HCT116 (cell line): Measurements from ENCODE around the gene SMIM24. TPM values are rescaled to one million over a fixed set of nuclear protein-coding genes. Genes with fewer than 3 reads are reported as not detected.

Experiments used
- ATAC-seq: fragments of 200-7000 bp; cut with Tn5 transposase; 2 replicates; pipeline ENCODE4 v1.9.1; 2020; ENCODE audit warnings: mild to moderate bottlenecking, moderate library complexity
- BruUV-seq: library from RNA; stranded (reverse); fragments of 400-500 nt; replicated peaks from 2 replicates; lab custom pipeline; 2021; lab: Mats Ljungman, UMichigan
- CTCF ChIA-PET: fragments of 300-600 bp; sonication (Branson Sonifier 250); formaldehyde crosslinking; loops from one replicate; lab custom pipeline; 2021; ENCODE audit warnings: antibody characterized with exemption; lab: Charles Lee
- POLR2A ChIA-PET: fragments of 300-600, 350-600 bp; sonication (Branson Sonifier 250); formaldehyde crosslinking; loops from one replicate; lab custom pipeline; 2021; ENCODE audit warnings: antibody characterized with exemption; lab: Charles Lee
- RAD21 ChIA-PET, 2 experiments: fragments of 300-600 bp; sonication (Branson Sonifier 250); formaldehyde crosslinking; loops; one replicate each; lab custom pipeline; 2023; ENCODE audit warnings: low total read pairs in 2 of 2; ENCODE audit not compliant: uncharacterized antibody in 2 of 2, unreplicated experiment in 2 of 2, low non-redundant PET in 1 of 2; lab: Charles Lee
- DNase-seq: peaks from one replicate; pipeline ENCODE4 v3.0.0-alpha.2; 2010; ENCODE audit warnings: low read depth, low spot score
- H2AFZ ChIP-seq: fragments of 200-600 bp; shearing (Covaris generic), sonication (generic); 2 replicates; pipeline ENCODE4 v1.6.1; 2017; ENCODE audit warnings: low read depth, mixed run types, mixed read lengths, antibody characterized with exemption, low read length; ENCODE audit not compliant: poor library complexity, severe bottlenecking
- H3K27ac ChIP-seq: 2 replicates; pipeline ENCODE4 v1.5.1; 2012; ENCODE audit warnings: low read depth, low read length
- H3K27me3 ChIP-seq: fragments of 200-600 bp; sonication (generic); 2 replicates; pipeline ENCODE4 v1.6.1; 2016; ENCODE audit warnings: mixed run types, low read length, mixed read lengths; ENCODE audit not compliant: insufficient read depth
- H3K36me3 ChIP-seq, 2 experiments: fragments of 200-500 bp in 1 of 2; fragments of 200-600 bp in 1 of 2; sonication (Bioruptor generic) in 1 of 2; sonication (generic) in 1 of 2; 2 replicates each; pipeline versions ENCODE4 v1.5.1 to v1.6.1; 2014 to 2016; ENCODE audit warnings: low read length in 2 of 2, inconsistent platforms in 1 of 2, mixed read lengths in 1 of 2, mixed run types in 1 of 2; ENCODE audit not compliant: insufficient read depth in 2 of 2, control insufficient read depth in 1 of 2
- H3K4me1 ChIP-seq, 2 experiments: fragments of 200-600 bp in 1 of 2; sonication (generic) in 1 of 2; 2 replicates each; pipeline versions ENCODE4 v1.5.1 to v1.6.1; 2012 to 2017; ENCODE audit warnings: low read length in 2 of 2, inconsistent platforms in 1 of 2, mild to moderate bottlenecking in 1 of 2, mixed read lengths in 1 of 2, mixed run types in 1 of 2, moderate library complexity in 1 of 2; ENCODE audit not compliant: insufficient read depth in 2 of 2, control insufficient read depth in 1 of 2
- H3K4me2 ChIP-seq: fragments of 200-600 bp; sonication (generic); 2 replicates; pipeline ENCODE4 v1.6.1; 2017; ENCODE audit warnings: mixed run types, low read length, mixed read lengths
- H3K4me3 ChIP-seq, 2 experiments: fragments of 200-600 bp in 1 of 2; sonication (generic) in 1 of 2; replicated peaks in 1 of 2; 2 replicates each; pipeline ENCODE4 v1.5.1; 2011 to 2016; ENCODE audit warnings: low read length in 2 of 2, control low read depth in 1 of 2, low read depth in 1 of 2, mild to moderate bottlenecking in 1 of 2, mixed read lengths in 1 of 2, mixed run types in 1 of 2
- H3K79me2 ChIP-seq: fragments of 200-600 bp; sonication (generic); 2 replicates; pipeline ENCODE4 v1.6.1; 2017; ENCODE audit warnings: mild to moderate bottlenecking, mixed run types, low read length, moderate library complexity, mixed read lengths; ENCODE audit not compliant: insufficient read depth
- H3K9ac ChIP-seq: fragments of 200-600 bp; sonication (generic); 2 replicates; pipeline ENCODE4 v1.6.1; 2016; ENCODE audit warnings: low read length, mixed read lengths
- H3K9me2 ChIP-seq: fragments of 200-600 bp; sonication (generic), shearing (Covaris generic); 2 replicates; pipeline ENCODE4 v1.6.1; 2017; ENCODE audit warnings: mixed run types, mild to moderate bottlenecking, moderate library complexity; ENCODE audit not compliant: insufficient read depth
- H3K9me3 ChIP-seq, 2 experiments: fragments of 200-500 bp in 1 of 2; fragments of 200-600 bp in 1 of 2; sonication (Bioruptor generic) in 1 of 2; sonication (generic) in 1 of 2; 2 replicates each; pipeline ENCODE4 v1.6.1; 2014 to 2017; ENCODE audit warnings: low read length in 2 of 2, mixed read lengths in 2 of 2, inconsistent platforms in 1 of 2, low read depth in 1 of 2, mild to moderate bottlenecking in 1 of 2, mixed run types in 1 of 2, moderate library complexity in 1 of 2; ENCODE audit not compliant: control insufficient read depth in 1 of 2, insufficient read depth in 1 of 2
- H4K20me1 ChIP-seq: fragments of 200-600 bp; sonication (generic), shearing (Covaris generic); 2 replicates; pipeline ENCODE4 v1.6.1; 2017; ENCODE audit warnings: mixed run types, mild to moderate bottlenecking, moderate library complexity; ENCODE audit not compliant: insufficient read depth
- CTCF ChIP-seq, 3 experiments: fragments of 200-600 bp in 1 of 3; sonication (generic) in 1 of 3; IDR thresholded peaks in 2 of 3; conservative IDR thresholded peaks in 1 of 3; 2 replicates each; pipeline ENCODE4 v1.5.1; 2012 to 2017; ENCODE audit warnings: low read depth in 2 of 3, low read length in 2 of 3, antibody characterized with exemption in 1 of 3, borderline replicate concordance in 1 of 3, control low read depth in 1 of 3, mild to moderate bottlenecking in 1 of 3, mixed read lengths in 1 of 3, mixed run types in 1 of 3, moderate library complexity in 1 of 3; ENCODE audit not compliant: insufficient read depth in 1 of 3
- JUND ChIP-seq: IDR thresholded peaks from 2 replicates; pipeline ENCODE4 v1.6.1; 2012
- TCF7L2 ChIP-seq: IDR thresholded peaks from 2 replicates; pipeline ENCODE4 v1.7.0; 2011; ENCODE audit warnings: borderline replicate concordance, inconsistent platforms; ENCODE audit not compliant: insufficient read depth, insufficient read length; ENCODE audit errors: extremely low read depth
- ZNF274 ChIP-seq: fragments of 200-500 bp; sonication (Bioruptor generic); IDR thresholded peaks from 2 replicates; pipeline ENCODE4 v1.6.1; 2014; ENCODE audit warnings: mild to moderate bottlenecking, low read depth, low read length, inconsistent platforms
- intact Hi-C: fragments of 100-400 bp; cut with micrococcal nuclease; formaldehyde crosslinking; loops from 2 replicates; pipeline ENCODE4 v1.10.0; 2022
- total RNA-seq: library from RNA; stranded (reverse); gene quantifications from one replicate; pipeline ENCODE4 v1.2.1, GENCODE V29; 2021; ENCODE audit not compliant: unreplicated experiment
- TF ChIP-seq, protein P1 (sequence below): IDR thresholded peaks from 2 replicates; pipeline ENCODE4 v1.6.1; 2012

SMIM24 gene
- total RNA-seq, 1 experiment from 2014 or later = not detected

GRCh38 chr19:3524904-3525451 lies 44.7 kb upstream of the SMIM24 start:
- no peak overlapping the region for H2AFZ ChIP-seq
- no peak overlapping the region for H3K4me2 ChIP-seq
- H4K20me1 ChIP-seq = no peaks in the 10 kb centered on the region
- DNase-seq = no peak
- ATAC-seq = no peak
- no peak overlapping the region for H3K27ac ChIP-seq
- H3K27me3 ChIP-seq = no peaks in the 10 kb centered on the region
- POLR2A ChIA-PET = interaction anchor here (0.7 kb wide), 1 partner anchor 12 kb away, joined by 6 read pairs; no protein-coding TSS in a partner anchor
- intact Hi-C loops = no loop called here
- H3K36me3 ChIP-seq = peaks cover 8 to 12% of the 10 kb centered on the region in 2 experiments; a peak in 3 of 4 replicates
- no peaks in the 10 kb centered on the region for H3K9me3 ChIP-seq
- no peak for TF ChIP-seq CTCF (IDR thresholded peaks at IDR 0.05 in 2 of 3, conservative IDR thresholded peaks at IDR 0.05 in 1 of 3; ENCODE audit: borderline replicate concordance in 1 of 3, insufficient read depth in 1 of 3, low read depth in 2 of 3, low read length in 2 of 3)
- TF ChIP-seq TCF7L2 = no peak
- no peak for TF ChIP-seq JUND
- TF ChIP-seq, protein P1, sequence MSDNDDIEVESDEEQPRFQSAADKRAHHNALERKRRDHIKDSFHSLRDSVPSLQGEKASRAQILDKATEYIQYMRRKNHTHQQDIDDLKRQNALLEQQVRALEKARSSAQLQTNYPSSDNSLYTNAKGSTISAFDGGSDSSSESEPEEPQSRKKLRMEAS = no peak
- TF ChIP-seq ZNF274 = no peak
- no peak overlapping the region for H3K4me3 ChIP-seq
- H3K4me1 ChIP-seq = peaks cover 0 to 12% of the 10 kb centered on the region in 2 experiments; a peak in 1 of 4 replicates
- no peak overlapping the region for H3K9ac ChIP-seq
- H3K9me2 ChIP-seq = no peaks in the 10 kb centered on the region
- BruUV-seq = no TSS peak
- CTCF ChIA-PET = no interaction called here
- RAD21 ChIA-PET = no interaction called here
- peaks cover 22% of the 10 kb centered on the region for H3K79me2 ChIP-seq
